Activated naive CD8-positive, alpha-beta T cell treated with anti-CD3 and anti-CD28 coated beads, Interleukin-2, amount 50 U/mL, for 24 hours (primary cell): Measurements from ENCODE around the gene BCL2A1.
"Not testable (repeated sequence)": the region's sequence is repeated elsewhere in the genome, so short reads cannot be mapped to it uniquely, and the experiment has no call there.

Experiments
- ATAC-seq: fragments of 150-1000 bp; cut with Tn5 transposase; one replicate; pipeline ENCODE4 v1.10.0; 2021
- DNase-seq: peaks from one replicate; pipeline ENCODE4 v3.0.0; 2021
- H3K27ac Mint-ChIP-seq: one replicate; pipeline ENCODE4 v1.8.0; 2021; ENCODE audit warnings: mild to moderate bottlenecking, mixed read lengths
- H3K27me3 Mint-ChIP-seq: one replicate; pipeline ENCODE4 v1.8.0; 2021; ENCODE audit warnings: mixed read lengths
- H3K36me3 Mint-ChIP-seq: one replicate; pipeline ENCODE4 v1.8.0; 2021; ENCODE audit warnings: low read depth, mixed read lengths
- H3K4me1 Mint-ChIP-seq: one replicate; pipeline ENCODE4 v1.8.0; 2021; ENCODE audit warnings: mixed read lengths
- H3K4me3 Mint-ChIP-seq: one replicate; pipeline ENCODE4 v1.8.0; 2021; ENCODE audit warnings: mild to moderate bottlenecking, moderate library complexity, mixed read lengths
- H3K9me3 Mint-ChIP-seq: one replicate; pipeline ENCODE4 v1.8.0; 2021; ENCODE audit warnings: mixed read lengths

Gene BCL2A1

DNA sequence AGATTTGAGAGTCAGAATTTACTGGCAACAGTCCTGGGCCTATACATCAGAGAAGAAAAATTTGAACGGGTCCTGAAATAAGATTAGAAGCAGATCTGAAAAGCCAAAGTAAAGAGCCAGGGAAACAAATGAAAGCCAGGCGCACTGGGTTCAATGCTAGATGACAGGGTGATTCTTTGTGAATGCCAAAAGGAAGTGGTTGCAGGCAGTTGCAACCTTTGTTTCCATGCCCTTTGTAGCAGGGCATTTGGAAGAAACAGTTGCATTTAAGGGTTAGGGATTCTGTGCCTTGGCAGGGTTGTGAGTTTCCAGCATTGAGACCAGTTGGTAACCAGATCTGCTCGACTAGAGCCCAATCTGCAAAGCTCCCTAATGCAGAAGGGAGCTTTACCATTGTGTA is 37.8 kb downstream of the BCL2A1 start:
- Mint-ChIP-seq H3K9me3 (no peaks in the 10 kb centered on the region), H3K36me3 (no peaks in the 10 kb centered on the region), H3K4me3 (no peak overlapping the region), H3K27me3 (peaks cover 7% of the 10 kb centered on the region), H3K4me1 (peaks cover 11% of the 10 kb centered on the region), H3K27ac (no peak overlapping the region)
- DNase-seq (no peak), ATAC-seq (no peak)

- H3K4me3 Mint-ChIP-seq, result no peak overlapping the region
- H3K27ac Mint-ChIP-seq, result no peak overlapping the region
- no peaks in the 10 kb centered on the region for H3K36me3 Mint-ChIP-seq
- H3K27me3 Mint-ChIP-seq, result peaks cover 7% of the 10 kb centered on the region
- peaks cover 11% of the 10 kb centered on the region for H3K4me1 Mint-ChIP-seq
- no peak for ATAC-seq
- no peaks in the 10 kb centered on the region for H3K9me3 Mint-ChIP-seq
- DNase-seq, result no peak
Measured at GRCh38 chr15:79932447-79932846, 38.5 kb downstream of the BCL2A1 start.

GRCh38 chr15:79930516-79930915 is 40.5 kb downstream of the BCL2A1 start:
- Mint-ChIP-seq H3K27ac (no peak overlapping the region), H3K36me3 (no peaks in the 10 kb centered on the region), H3K9me3 (no peaks in the 10 kb centered on the region), H3K4me1 (peaks cover 11% of the 10 kb centered on the region), H3K27me3 (peaks cover 7% of the 10 kb centered on the region), H3K4me3 (no peak overlapping the region)
- DNase-seq (no peak), ATAC-seq (no peak)

GRCh38 chr15:79929412-79929811 is 41.6 kb downstream of the BCL2A1 start:
- H3K27ac Mint-ChIP-seq, result no peak overlapping the region
- H3K4me1 Mint-ChIP-seq, result peaks cover 13% of the 10 kb centered on the region
- DNase-seq, result no peak
- ATAC-seq, result no peak
- H3K4me3 Mint-ChIP-seq, result no peak overlapping the region
- no peaks in the 10 kb centered on the region for H3K9me3 Mint-ChIP-seq
- H3K27me3 Mint-ChIP-seq, result peaks cover 7% of the 10 kb centered on the region
- no peaks in the 10 kb centered on the region for H3K36me3 Mint-ChIP-seq

DNA sequence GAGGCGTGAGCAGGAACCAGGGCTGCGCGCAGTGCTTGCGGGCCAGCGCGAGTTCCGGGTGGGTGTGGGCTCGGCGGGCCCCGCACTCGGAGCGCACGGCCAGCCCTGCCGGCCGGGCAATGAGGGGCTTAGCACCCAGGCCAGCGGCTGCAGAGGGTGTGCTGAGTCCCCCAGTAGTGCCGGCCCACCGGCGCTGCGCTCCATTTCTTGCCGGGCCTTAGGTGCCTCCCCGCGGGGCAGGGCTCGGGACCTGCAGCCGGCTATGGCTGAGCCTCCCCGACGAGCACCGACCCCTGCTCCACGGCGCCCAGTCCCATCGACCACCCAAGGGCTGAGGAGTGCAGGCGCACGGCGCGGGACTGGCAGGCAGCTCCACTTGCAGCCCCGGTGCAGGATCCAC is 44.9 kb downstream of the BCL2A1 start:
- not testable (repeated sequence) for DNase-seq, H3K4me3 Mint-ChIP-seq, H3K27me3 Mint-ChIP-seq, ATAC-seq, H3K27ac Mint-ChIP-seq
- H3K9me3 Mint-ChIP-seq, result peaks cover 14% of the 10 kb centered on the region
- H3K36me3 Mint-ChIP-seq, result peaks cover 22% of the 10 kb centered on the region
- peaks cover 27% of the 10 kb centered on the region for H3K4me1 Mint-ChIP-seq

- H3K4me3 Mint-ChIP-seq, result peak overlapping the region; percentile 94
- H3K9me3 Mint-ChIP-seq, result peaks cover 14% of the 10 kb centered on the region
- H3K4me1 Mint-ChIP-seq, result peaks cover 24% of the 10 kb centered on the region
- DNase-seq (no peak), ATAC-seq (no peak)
- peaks cover 38% of the 10 kb centered on the region for H3K36me3 Mint-ChIP-seq
- peak overlapping the region; percentile 94 for H3K27ac Mint-ChIP-seq
- H3K27me3 Mint-ChIP-seq, result no peaks in the 10 kb centered on the region
Measured at GRCh38 chr15:79924379-79924778, 46.6 kb downstream of the BCL2A1 start.

- Mint-ChIP-seq H3K27ac (peak overlapping the region; percentile 94), H3K4me1 (peaks cover 27% of the 10 kb centered on the region), H3K36me3 (peaks cover 45% of the 10 kb centered on the region), H3K4me3 (peak overlapping the region; percentile 94), H3K9me3 (peaks cover 19% of the 10 kb centered on the region), H3K27me3 (no peaks in the 10 kb centered on the region)
- DNase-seq (peak; percentile 99), ATAC-seq (peak; percentile 96)
Measured at GRCh38 chr15:79923515-79924169, 47.4 kb downstream of the BCL2A1 start.

GRCh38 chr15:79923079-79923514 is 47.9 kb downstream of the BCL2A1 start:
- peak overlapping the region; percentile 94 for H3K27ac Mint-ChIP-seq
- peak; percentile 75 for DNase-seq

DNA sequence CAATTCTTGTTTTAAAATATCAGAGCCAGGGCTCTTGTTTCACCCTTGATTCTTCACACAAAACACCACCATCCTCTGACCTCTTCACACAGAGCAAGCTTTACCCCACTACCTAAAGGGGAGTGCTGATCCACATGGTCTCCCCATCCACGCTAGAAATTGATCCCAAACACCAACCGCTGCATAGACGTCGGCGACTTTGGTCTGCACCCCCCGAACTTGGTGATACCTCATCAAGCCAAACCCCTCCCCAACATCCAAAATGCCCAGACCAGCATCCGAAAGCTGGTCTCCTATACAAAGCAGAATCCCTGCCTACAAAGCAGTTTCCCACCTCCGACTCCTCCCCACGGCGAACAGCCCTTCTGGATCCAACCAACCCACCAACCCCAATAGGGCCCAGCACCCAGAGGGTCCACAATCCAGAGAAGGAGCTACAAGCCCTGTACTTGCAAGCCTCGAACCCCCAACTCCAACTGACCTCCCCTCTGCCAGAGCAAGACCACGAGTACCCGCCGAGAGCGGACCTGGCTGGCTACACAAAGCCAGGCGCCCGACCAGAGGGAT is 48.4 kb downstream of the BCL2A1 start:
- H3K4me1 Mint-ChIP-seq, result peaks cover 27% of the 10 kb centered on the region
- peak overlapping the region; percentile 94 for H3K4me3 Mint-ChIP-seq
- no peaks in the 10 kb centered on the region for H3K27me3 Mint-ChIP-seq
- peak overlapping the region; percentile 94 for H3K27ac Mint-ChIP-seq
- peaks cover 28% of the 10 kb centered on the region for H3K9me3 Mint-ChIP-seq
- H3K36me3 Mint-ChIP-seq, result peaks cover 54% of the 10 kb centered on the region
- no peak for ATAC-seq
- DNase-seq, result no peak

More at GRCh38 chr15:79923079-79923514, 47.9 kb downstream of the BCL2A1 start:
- H3K4me3 Mint-ChIP-seq, result peak overlapping the region; percentile 94
- peak; percentile 60 for ATAC-seq
- no peaks in the 10 kb centered on the region for H3K27me3 Mint-ChIP-seq
- H3K9me3 Mint-ChIP-seq, result peaks cover 23% of the 10 kb centered on the region
- peaks cover 27% of the 10 kb centered on the region for H3K4me1 Mint-ChIP-seq
- H3K36me3 Mint-ChIP-seq, result peaks cover 49% of the 10 kb centered on the region

DNA sequence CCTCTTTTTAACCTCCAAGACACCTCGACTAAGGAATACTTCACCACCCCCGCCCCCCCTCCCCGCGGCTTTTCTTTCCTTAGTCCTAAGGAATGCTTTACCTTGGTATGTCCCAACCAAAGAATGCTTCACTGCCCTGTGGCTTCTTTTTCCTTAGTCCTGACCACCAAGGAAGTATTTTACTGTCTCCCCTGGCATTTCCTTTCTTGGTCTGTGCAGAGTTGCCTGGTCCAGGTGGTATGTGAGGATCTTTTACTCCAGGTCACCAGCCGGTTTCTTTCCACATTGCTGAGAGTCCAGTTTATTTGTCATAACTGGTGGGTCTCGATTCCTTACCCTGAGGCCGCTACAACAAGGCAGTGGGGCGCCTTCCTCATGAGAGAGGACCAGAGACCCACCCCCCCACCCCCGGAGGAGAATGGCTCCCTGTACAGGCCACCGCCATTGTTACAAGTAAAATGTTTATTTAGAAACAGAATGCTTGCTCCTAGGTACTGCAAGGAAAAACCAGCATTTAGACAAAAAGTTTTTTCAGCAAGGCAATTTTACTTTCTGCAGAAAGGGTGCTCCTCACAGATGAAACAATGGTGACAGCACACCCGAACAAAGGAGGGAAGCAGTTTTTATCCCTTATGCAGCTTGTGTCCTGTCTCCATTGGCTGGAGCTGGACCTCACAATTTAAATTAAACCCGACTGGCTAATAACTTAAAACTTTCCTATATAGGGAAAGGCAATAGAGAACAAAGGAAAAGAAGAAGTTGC is 51.1 kb downstream of the BCL2A1 start:
- no peak for ATAC-seq
- H3K9me3 Mint-ChIP-seq, result peaks cover 53% of the 10 kb centered on the region
- peaks cover 80% of the 10 kb centered on the region for H3K36me3 Mint-ChIP-seq

DNA sequence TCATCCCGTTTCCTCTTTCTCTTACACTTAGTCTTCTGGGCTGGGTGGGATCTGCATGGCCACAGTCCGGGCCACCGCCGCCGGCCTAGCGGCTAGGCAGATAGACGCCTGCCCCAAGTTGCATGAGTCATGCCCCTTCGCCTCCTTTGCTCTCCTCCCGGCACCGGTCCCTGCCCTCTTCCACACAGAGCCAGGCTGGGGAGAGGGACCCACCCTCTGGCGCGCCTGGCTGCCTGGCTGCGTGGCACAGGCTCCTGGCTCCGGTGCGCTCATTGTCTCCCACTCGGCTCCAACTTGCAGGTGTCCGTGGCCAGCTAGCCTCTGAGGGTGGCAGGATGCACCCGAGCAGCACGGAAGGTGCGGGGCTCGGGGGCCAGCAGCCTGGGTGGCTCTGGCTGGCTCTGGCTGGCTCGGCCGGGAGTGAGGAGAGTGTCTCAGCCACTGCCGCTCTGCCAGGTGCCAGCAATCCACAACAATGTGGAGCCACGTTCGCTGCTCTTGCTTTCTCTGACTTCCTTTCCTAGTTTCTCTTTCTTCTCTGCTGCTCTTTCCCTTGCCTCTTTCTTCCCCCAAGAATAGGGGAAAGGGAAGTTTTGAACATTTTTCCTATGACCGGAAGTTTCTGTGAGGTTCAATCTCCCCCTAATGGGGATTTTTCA is 51.8 kb downstream of the BCL2A1 start:
- Mint-ChIP-seq H3K36me3 (peaks cover 84% of the 10 kb centered on the region), H3K27me3 (no peaks in the 10 kb centered on the region), H3K4me1 (peaks cover 25% of the 10 kb centered on the region), H3K27ac (no peak overlapping the region), H3K9me3 (peaks cover 61% of the 10 kb centered on the region), H3K4me3 (no peak overlapping the region)
- no peak for DNase-seq
- ATAC-seq, result no peak

More for the DNA sequence above, 51.1 kb downstream of the BCL2A1 start:
- Mint-ChIP-seq H3K4me3 (no peak overlapping the region), H3K4me1 (peaks cover 27% of the 10 kb centered on the region), H3K27ac (no peak overlapping the region), H3K27me3 (no peaks in the 10 kb centered on the region)
- DNase-seq, result no peak

GRCh38 chr15:79918278-79918677 is 52.7 kb downstream of the BCL2A1 start:
- Mint-ChIP-seq H3K4me1 (peaks cover 21% of the 10 kb centered on the region), H3K27ac (no peak overlapping the region), H3K27me3 (no peaks in the 10 kb centered on the region), H3K9me3 (peaks cover 61% of the 10 kb centered on the region), H3K36me3 (peaks cover 89% of the 10 kb centered on the region), H3K4me3 (no peak overlapping the region)
- ATAC-seq (no peak), DNase-seq (no peak)

DNA sequence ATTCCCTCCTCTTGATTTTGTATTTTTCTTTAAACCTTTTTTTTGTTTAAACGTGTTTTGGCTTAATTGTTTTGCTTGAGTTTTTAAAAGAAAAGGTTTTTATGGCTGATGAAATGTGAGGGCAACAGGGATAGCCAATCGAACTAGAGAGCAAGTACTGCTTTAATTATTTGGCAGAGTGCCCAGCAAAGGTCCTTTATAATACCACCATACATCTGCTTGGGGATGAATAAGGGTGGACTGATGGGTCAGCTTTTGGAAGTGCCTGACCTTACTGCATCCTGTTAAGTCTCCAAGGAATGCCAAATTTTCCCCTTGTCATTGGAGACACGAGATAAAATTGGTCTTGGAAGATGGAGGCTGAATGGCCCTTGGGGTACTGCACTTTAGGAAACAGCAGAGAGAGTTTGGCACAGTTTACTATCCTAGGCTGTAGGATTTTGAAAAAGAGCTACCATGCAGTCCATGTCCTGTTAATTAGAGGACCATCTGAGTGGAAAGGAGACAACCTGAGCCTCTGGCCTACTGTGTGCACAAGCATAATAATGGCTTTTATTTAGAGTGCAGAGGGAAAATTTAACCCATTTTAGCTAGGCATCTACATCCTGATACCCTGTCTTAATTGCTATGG is 54.4 kb downstream of the BCL2A1 start:
- no peak for ATAC-seq
- Mint-ChIP-seq H3K36me3 (peaks cover 88% of the 10 kb centered on the region), H3K27ac (no peak overlapping the region), H3K27me3 (no peaks in the 10 kb centered on the region), H3K9me3 (peaks cover 51% of the 10 kb centered on the region), H3K4me1 (peaks cover 9% of the 10 kb centered on the region), H3K4me3 (no peak overlapping the region)
- DNase-seq, result no peak
